ENCODE data around the gene MON1B. TPM values are rescaled to one million over a fixed set of nuclear protein-coding genes. Genes with fewer than 3 reads are reported as not detected.
A peak's percentile ranks its signal among the peaks of the same experiment; 100 is the strongest.

MON1B gene
- total and polyA plus RNA-seq, 10 of the 15 experiments (the other 5 are each of a cell fraction or from before 2014, with no cell fraction given): 5.7 to 64.5 (median 21.7) TPM

- TF ChIP-seq ATF2 (IDR thresholded peaks at IDR 0.05; ENCODE audit: low read length) (no peak), SMC3 (IDR thresholded peaks at IDR 0.05; ENCODE audit: borderline replicate concordance, low read length) (peak; percentile 55), BRCA1 (IDR thresholded peaks at IDR 0.05; ENCODE audit: low read depth, low read length) (no peak), CHD4 (IDR thresholded peaks at IDR 0.05) (no peak), MYC (IDR thresholded peaks at IDR 0.05; ENCODE audit: insufficient read depth, insufficient read length, insufficient replicate concordance, low read length, severe bottlenecking) (no peak), MXI1 (IDR thresholded peaks at IDR 0.05; ENCODE audit: low read depth, low read length) (no peak)
Observed at GRCh38 chr16:77171745-77172635, 19.0 kb upstream of the MON1B start (continued).

- ChIA-PET SMC1A (ENCODE audit: uncharacterized antibody, unreplicated experiment) (interaction anchor here (2.2 kb wide), 1 partner anchor 319 kb away, joined by 4 read pairs; no protein-coding TSS in a partner anchor), CTCF (interaction anchor here (2.4 to 4.6 kb wide), 4 partner anchors 10 to 1387 kb away, joined by 17 to 32 read pairs (median 25); no protein-coding TSS in a partner anchor), RAD21 (ENCODE audit: unreplicated experiment) (interaction anchor here (1.1 kb wide), 1 partner anchor 1386 kb away, joined by 3 read pairs; no protein-coding TSS in a partner anchor), POLR2A (no interaction called here)
- no peaks in the 10 kb centered on the region for H3K4me1 ChIP-seq (ENCODE audit: control insufficient read depth, insufficient read depth, low read length)
- no peak overlapping the region for H2AFZ ChIP-seq (ENCODE audit: control insufficient read depth, low read depth, low read length)
- ATAC-seq: no peak
- intact Hi-C loops (cut with micrococcal nuclease; ENCODE audit: unreplicated experiment) (loop anchor here (5.0 kb wide), 2 partner anchors 506 to 521 kb away; no protein-coding TSS in a partner anchor), in situ Hi-C loops (cut with MboI) (loop anchor here (5.0 kb wide), 1 partner anchor 1386 kb away; no protein-coding TSS in a partner anchor)
- no peak overlapping the region for H3K27ac ChIP-seq (ENCODE audit: control insufficient read depth, insufficient read depth)
- no peaks in the 10 kb centered on the region for H3K79me2 ChIP-seq (ENCODE audit: control insufficient read depth, insufficient read depth, low read length)
- TF ChIP-seq CREM (IDR thresholded peaks at IDR 0.05; ENCODE audit: low read depth) (no peak), ZNF207 (IDR thresholded peaks at IDR 0.05; ENCODE audit: borderline replicate concordance) (no peak), JUNB (IDR thresholded peaks at IDR 0.05) (no peak), NFXL1 (IDR thresholded peaks at IDR 0.05; ENCODE audit: borderline replicate concordance) (no peak)
- H3K36me3 ChIP-seq (ENCODE audit: control insufficient read depth in 2 of 2, insufficient read depth in 2 of 2, low read length in 1 of 2): no peaks in the 10 kb centered on the region
- no peaks in the 10 kb centered on the region for H4K20me1 ChIP-seq (ENCODE audit: control insufficient read depth, insufficient read depth)
- H3K4me2 ChIP-seq (ENCODE audit: control insufficient read depth, insufficient read depth): no peak overlapping the region
- no peak for FAIRE-seq
- H3K9me3 ChIP-seq (replicated peaks; ENCODE audit: control insufficient read depth, insufficient read depth, low read length): no peaks in the 10 kb centered on the region
- no peak overlapping the region for H3K9ac ChIP-seq (ENCODE audit: control insufficient read depth, insufficient read depth, low read length)
- no peak overlapping the region for H3K4me3 ChIP-seq
- DNase-seq (ENCODE audit: low read depth, low spot score): no peak
- no peaks in the 10 kb centered on the region for H3K27me3 ChIP-seq (replicated peaks in 1 of 2; ENCODE audit: control insufficient read depth in 2 of 2, insufficient read depth in 2 of 2, low read length in 1 of 2)
- BruUV-seq (replicated peaks): no TSS peak
Observed at GRCh38 chr16:77172951-77173350, 18.0 kb upstream of the MON1B start.

Data from GM12878 (cell line).